ENCODE data around the gene CDH23. TPM values are rescaled to one million over a fixed set of nuclear protein-coding genes. Genes with fewer than 3 reads are reported as not detected.

The CDH23 gene
- total and polyA plus RNA-seq, 9 of the 15 experiments (the other 6 are each of a cell fraction or from before 2014, with no cell fraction given), result 0.18 to 1.2 (median 0.47) TPM

GRCh38 chr10:71595649-71596048 lies 198.9 kb downstream of the CDH23 start:
- 76% methylated on average over 7 of the region's 7 CpGs for WGBS (ENCODE audit: insufficient coverage, low coverage, missing lambda C conversion rate)
- intact Hi-C loops (cut with micrococcal nuclease), result no loop called here
- ATAC-seq, result no peak

More at GRCh38 chr10:71595649-71596048, 198.9 kb downstream of the CDH23 start:
- FAIRE-seq (peak; percentile 37), DNase-seq (ENCODE audit: extremely low read depth in 1 of 4, low spot score in 3 of 4) (no peak)
- TF ChIP-seq SUPT5H (IDR thresholded peaks at IDR 0.05), result no peak
- peak; percentile 50; the same call in 1 of the 2 replicates for TF ChIP-seq USF2 (CRISPR knock-in tag; IDR thresholded peaks at IDR 0.05)
- TF ChIP-seq YY1 (IDR thresholded peaks at IDR 0.05; ENCODE audit: borderline replicate concordance in 1 of 3, control insufficient read depth in 1 of 3, extremely low read depth in 1 of 3, insufficient read depth in 3 of 3, insufficient read length in 1 of 3, insufficient replicate concordance in 2 of 3, low read depth in 1 of 3, low read length in 2 of 3), result no peak
- peak; percentile 55; the same call in 1 of the 2 replicates for TF ChIP-seq RAD51 (IDR thresholded peaks at IDR 0.05; ENCODE audit: borderline replicate concordance, low read depth)
- TF ChIP-seq, protein P1, sequence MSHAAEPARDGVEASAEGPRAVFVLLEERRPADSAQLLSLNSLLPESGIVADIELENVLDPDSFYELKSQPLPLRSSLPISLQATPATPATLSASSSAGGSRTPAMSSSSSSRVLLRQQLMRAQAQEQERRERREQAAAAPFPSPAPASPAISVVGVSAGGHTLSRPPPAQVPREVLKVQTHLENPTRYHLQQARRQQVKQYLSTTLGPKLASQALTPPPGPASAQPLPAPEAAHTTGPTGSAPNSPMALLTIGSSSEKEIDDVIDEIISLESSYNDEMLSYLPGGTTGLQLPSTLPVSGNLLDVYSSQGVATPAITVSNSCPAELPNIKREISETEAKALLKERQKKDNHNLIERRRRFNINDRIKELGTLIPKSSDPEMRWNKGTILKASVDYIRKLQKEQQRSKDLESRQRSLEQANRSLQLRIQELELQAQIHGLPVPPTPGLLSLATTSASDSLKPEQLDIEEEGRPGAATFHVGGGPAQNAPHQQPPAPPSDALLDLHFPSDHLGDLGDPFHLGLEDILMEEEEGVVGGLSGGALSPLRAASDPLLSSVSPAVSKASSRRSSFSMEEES (CRISPR knock-in tag; IDR thresholded peaks at IDR 0.05), result peak; percentile 46
- TF ChIP-seq, protein P2, sequence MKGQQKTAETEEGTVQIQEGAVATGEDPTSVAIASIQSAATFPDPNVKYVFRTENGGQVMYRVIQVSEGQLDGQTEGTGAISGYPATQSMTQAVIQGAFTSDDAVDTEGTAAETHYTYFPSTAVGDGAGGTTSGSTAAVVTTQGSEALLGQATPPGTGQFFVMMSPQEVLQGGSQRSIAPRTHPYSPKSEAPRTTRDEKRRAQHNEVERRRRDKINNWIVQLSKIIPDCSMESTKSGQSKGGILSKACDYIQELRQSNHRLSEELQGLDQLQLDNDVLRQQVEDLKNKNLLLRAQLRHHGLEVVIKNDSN (CRISPR knock-in tag; IDR thresholded peaks at IDR 0.05), result peak; percentile 61
- no peak overlapping the region for H3K4me2 ChIP-seq (ENCODE audit: insufficient read depth, low read length)
- H3K4me3 ChIP-seq, result no peak overlapping the region
- no TSS peak for BruUV-seq (replicated peaks)
- H3K36me3 ChIP-seq (ENCODE audit: control insufficient read depth, insufficient read depth, low read length), result no peaks in the 10 kb centered on the region
- no peaks in the 10 kb centered on the region for H3K79me2 ChIP-seq (ENCODE audit: control insufficient read depth, insufficient read depth, low read length)
- no peaks in the 10 kb centered on the region; a peak in 1 of 5 replicates for H3K27me3 ChIP-seq (ENCODE audit: control insufficient read depth in 2 of 2, insufficient read depth in 2 of 2, low read length in 2 of 2)
- H3K9me3 ChIP-seq (replicated peaks; ENCODE audit: control insufficient read depth, insufficient read depth, low read depth, low read length), result no peaks in the 10 kb centered on the region
- H4K20me1 ChIP-seq (replicated peaks; ENCODE audit: control insufficient read depth, insufficient read depth, low read length), result no peaks in the 10 kb centered on the region
- ChIA-PET CTCF (ENCODE audit: low intra/inter-chr PET ratio) (no interaction called here), POLR2A (no interaction called here)
- H2AFZ ChIP-seq (ENCODE audit: low read depth, low read length), result no peak overlapping the region
- H3K9me1 ChIP-seq (ENCODE audit: control insufficient read depth, insufficient read depth, low read length), result no peaks in the 10 kb centered on the region
- 0 out of 4 replicates have a peak overlapping the region, but pooled peaks of 1 of the 2 experiments have one; percentile 24 for H3K9ac ChIP-seq (ENCODE audit: insufficient read depth in 1 of 2, low read depth in 2 of 2, low read length in 2 of 2)
- in situ Hi-C loops (cut with MboI), result no loop called here
- no peak overlapping the region for H3K27ac ChIP-seq (ENCODE audit: extremely low read depth, low read depth, low read length)
- H3K4me1 ChIP-seq (replicated peaks in 1 of 2; ENCODE audit: control insufficient read depth in 2 of 2, insufficient read depth in 2 of 2, low read length in 2 of 2), result peaks cover 7 to 22% of the 10 kb centered on the region in 2 experiments
